Lower lobe of right lung (tissue), 2 donors: ENCODE results near the gene NOTCH3. TPM values are rescaled to one million over a fixed set of nuclear protein-coding genes. Genes with fewer than 3 reads are reported as not detected.
A peak's percentile ranks its signal among the peaks of the same experiment; 100 is the strongest.

Experiments used
- ATAC-seq, 2 donors: fragments of 200-7000 bp; cut with Tn5 transposase; one replicate each; pipeline ENCODE4 v1.9.1; 2020 to 2022; ENCODE audit warnings: mild to moderate bottlenecking in 2 of 2, moderate library complexity in 2 of 2
- DNase-seq: peaks from one replicate; pipeline ENCODE4 v3.0.0-alpha.2; 2020
- H3K27ac ChIP-seq: fragments of 200-600 bp; one replicate; pipeline ENCODE4 v1.8.0; 2022
- H3K27me3 ChIP-seq: fragments of 200-600 bp; one replicate; pipeline ENCODE4 v1.8.0; 2022; ENCODE audit warnings: low read depth
- H3K36me3 ChIP-seq: fragments of 200-600 bp; one replicate; pipeline ENCODE4 v1.8.0; 2022; ENCODE audit warnings: mild to moderate bottlenecking
- H3K4me1 ChIP-seq: fragments of 200-600 bp; one replicate; pipeline ENCODE4 v1.8.0; 2022
- H3K4me3 ChIP-seq: fragments of 200-600 bp; one replicate; pipeline ENCODE4 v1.8.0; 2022; ENCODE audit warnings: mild to moderate bottlenecking
- H3K9me3 ChIP-seq: fragments of 200-600 bp; one replicate; pipeline ENCODE4 v1.8.0; 2022
- intact Hi-C: fragments of 100-400 bp; cut with DNase I; formaldehyde crosslinking; loops from one replicate; pipeline ENCODE4 v1.11.0; 2022
- total RNA-seq: library from RNA; stranded (reverse); fragmentation: NEBNext Ultra II Directional; extraction: Animal tissue kit (Norgen Biotek cat#: 25700); gene quantifications from one replicate; pipeline ENCODE4 v1.2.1, GENCODE V29; 2021
- TF ChIP-seq, protein P1 (sequence below): fragments of 200-600 bp; IDR thresholded peaks from one replicate; pipeline ENCODE4 v1.8.0; 2022; ENCODE audit warnings: antibody characterized with exemption, mild to moderate bottlenecking
- donor health status: DM: no; HTN: yes; CAD: no; lungs with severe emphysema.

NOTCH3 gene
- total RNA-seq, 1 donor from 2014 or later: 52.7 TPM

GRCh38 chr19:15248648-15249527, 48.1 kb upstream of the NOTCH3 start:
- Histone ChIP-seq H3K27me3 (no peaks in the 10 kb centered on the region), H3K27ac (peak overlapping the region; percentile 83), H3K36me3 (peaks cover 88% of the 10 kb centered on the region), H3K4me1 (peaks cover 74% of the 10 kb centered on the region), H3K9me3 (no peaks in the 10 kb centered on the region), H3K4me3 (no peak overlapping the region)
- ATAC-seq (peak; percentile 49 to 61), DNase-seq (peak; percentile 64)
- TF ChIP-seq, protein P1, sequence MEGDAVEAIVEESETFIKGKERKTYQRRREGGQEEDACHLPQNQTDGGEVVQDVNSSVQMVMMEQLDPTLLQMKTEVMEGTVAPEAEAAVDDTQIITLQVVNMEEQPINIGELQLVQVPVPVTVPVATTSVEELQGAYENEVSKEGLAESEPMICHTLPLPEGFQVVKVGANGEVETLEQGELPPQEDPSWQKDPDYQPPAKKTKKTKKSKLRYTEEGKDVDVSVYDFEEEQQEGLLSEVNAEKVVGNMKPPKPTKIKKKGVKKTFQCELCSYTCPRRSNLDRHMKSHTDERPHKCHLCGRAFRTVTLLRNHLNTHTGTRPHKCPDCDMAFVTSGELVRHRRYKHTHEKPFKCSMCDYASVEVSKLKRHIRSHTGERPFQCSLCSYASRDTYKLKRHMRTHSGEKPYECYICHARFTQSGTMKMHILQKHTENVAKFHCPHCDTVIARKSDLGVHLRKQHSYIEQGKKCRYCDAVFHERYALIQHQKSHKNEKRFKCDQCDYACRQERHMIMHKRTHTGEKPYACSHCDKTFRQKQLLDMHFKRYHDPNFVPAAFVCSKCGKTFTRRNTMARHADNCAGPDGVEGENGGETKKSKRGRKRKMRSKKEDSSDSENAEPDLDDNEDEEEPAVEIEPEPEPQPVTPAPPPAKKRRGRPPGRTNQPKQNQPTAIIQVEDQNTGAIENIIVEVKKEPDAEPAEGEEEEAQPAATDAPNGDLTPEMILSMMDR: no peak
- intact Hi-C loops: no loop called here

DNA sequence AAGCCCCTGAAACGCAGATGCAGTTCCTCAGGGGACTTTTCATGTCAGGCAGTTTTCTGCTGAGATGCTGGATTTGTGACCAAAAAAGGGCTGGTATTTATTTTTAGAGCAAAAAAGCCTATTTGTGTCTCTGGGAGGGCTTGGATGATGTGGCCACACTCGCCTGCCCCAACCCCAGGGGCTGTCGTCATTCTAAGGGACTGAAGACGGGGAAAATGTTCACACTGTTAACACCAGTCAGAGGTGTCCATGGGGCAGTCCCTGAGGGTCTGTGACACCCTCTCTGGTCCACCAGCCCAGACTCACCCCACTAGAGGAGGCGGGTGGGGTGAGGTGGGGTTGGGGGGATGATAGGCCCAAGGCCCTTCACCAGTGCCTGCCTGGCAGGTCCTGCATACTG, 47.3 kb upstream of the NOTCH3 start:
- Histone ChIP-seq H3K4me1 (peaks cover 70% of the 10 kb centered on the region), H3K27ac (peak overlapping the region; percentile 83), H3K27me3 (no peaks in the 10 kb centered on the region), H3K36me3 (peaks cover 87% of the 10 kb centered on the region), H3K9me3 (no peaks in the 10 kb centered on the region), H3K4me3 (no peak overlapping the region)
- DNase-seq (no peak), ATAC-seq (no peak)
- TF ChIP-seq, protein P1: no peak
- intact Hi-C loops: no loop called here

GRCh38 chr19:15247107-15248014, 46.6 kb upstream of the NOTCH3 start:
- ATAC-seq (no peak), DNase-seq (no peak)
- Histone ChIP-seq H3K4me1 (peaks cover 62% of the 10 kb centered on the region), H3K27me3 (no peaks in the 10 kb centered on the region), H3K36me3 (peaks cover 84% of the 10 kb centered on the region), H3K9me3 (no peaks in the 10 kb centered on the region), H3K4me3 (no peak overlapping the region), H3K27ac (peak overlapping the region; percentile 83)
- intact Hi-C loops: no loop called here
- TF ChIP-seq, protein P1: no peak

GRCh38 chr19:15246198-15246481, 45.3 kb upstream of the NOTCH3 start:
- intact Hi-C loops: no loop called here

More at GRCh38 chr19:15246198-15246481, 45.3 kb upstream of the NOTCH3 start:
- H3K4me3 ChIP-seq: no peak overlapping the region
- H3K27ac ChIP-seq: peak overlapping the region; percentile 83
- H3K27me3 ChIP-seq: no peaks in the 10 kb centered on the region
- no peak for ATAC-seq
- peaks cover 85% of the 10 kb centered on the region for H3K36me3 ChIP-seq
- TF ChIP-seq, protein P1: no peak
- no peaks in the 10 kb centered on the region for H3K9me3 ChIP-seq
- DNase-seq: no peak
- peaks cover 51% of the 10 kb centered on the region for H3K4me1 ChIP-seq
